NCI-H446 (cell line): ENCODE results near the gene LILRA6.
"Not testable (repeated sequence)": the region's sequence is repeated elsewhere in the genome, so short reads cannot be mapped to it uniquely, and the experiment has no call there.

ENCODE experiments used
- DNase-seq, 2 experiments: peaks; one replicate each; lab custom pipeline; 2025; lab: John Stamatoyannopoulos, UW

The LILRA6 gene

DNA sequence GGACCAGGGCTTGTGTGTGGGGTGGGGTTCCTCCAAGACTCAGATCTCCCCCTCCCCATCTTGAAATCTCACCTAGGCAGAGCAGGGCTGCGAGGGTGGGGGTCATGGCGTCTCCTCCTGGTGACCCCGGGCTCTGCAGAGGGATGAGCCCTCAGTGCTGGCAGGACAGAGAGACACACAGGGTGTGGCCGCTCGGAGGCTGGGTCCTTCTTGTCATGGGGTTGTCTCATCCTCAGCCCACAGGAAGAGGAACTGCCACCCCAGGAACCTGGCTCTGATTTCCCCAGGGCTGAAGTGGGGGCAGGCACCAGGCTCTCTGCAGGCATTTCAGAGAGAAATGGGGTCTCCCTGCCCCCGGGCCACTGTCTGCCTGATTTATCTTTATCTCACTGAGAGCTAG, at the start of gene LILRA6:
TSS of gene LILRA6 (minus strand) at position 145 of the 400 bp plus-strand sequence.
- not testable (repeated sequence) for DNase-seq

DNA sequence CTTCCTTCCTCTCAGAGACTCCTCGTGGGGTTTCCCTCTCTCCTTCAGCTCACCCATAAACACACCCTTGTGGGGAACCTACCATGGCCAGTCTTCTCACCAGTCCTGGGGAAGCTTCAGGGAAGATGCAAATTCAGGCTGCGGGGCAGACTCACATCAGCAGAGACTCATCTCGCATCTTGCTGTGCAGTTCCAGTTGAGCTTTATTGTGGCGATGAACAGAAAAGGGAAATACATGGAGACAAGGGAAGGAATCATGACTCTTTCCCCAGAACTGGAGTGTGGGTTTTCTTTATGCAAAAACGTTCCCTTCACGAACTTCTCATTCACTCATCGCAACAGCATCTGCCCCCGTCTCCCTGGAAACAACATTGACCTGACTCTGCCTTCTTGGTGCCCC, 46.6 kb upstream of the LILRA6 start:
- not testable (repeated sequence) for DNase-seq

DNA sequence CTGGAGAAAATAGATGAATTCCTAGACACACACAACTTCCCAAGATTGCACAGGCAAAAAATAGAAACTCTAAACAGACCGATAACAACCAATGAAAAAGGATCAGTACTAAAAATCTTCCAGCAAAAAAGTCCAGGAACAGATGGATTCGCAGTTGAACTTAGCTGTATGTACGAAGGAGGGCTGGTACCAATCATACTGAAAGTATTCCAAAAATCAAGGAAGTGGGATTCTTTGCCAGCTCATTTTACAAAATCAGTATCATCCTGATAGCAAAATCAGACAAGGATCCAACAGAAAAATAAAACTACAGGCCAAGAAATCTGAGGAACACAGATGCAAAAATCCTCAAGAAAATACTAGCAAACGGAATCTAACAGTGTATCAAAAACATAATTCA, 44.9 kb upstream of the LILRA6 start:
- DNase-seq = no peak

DNA sequence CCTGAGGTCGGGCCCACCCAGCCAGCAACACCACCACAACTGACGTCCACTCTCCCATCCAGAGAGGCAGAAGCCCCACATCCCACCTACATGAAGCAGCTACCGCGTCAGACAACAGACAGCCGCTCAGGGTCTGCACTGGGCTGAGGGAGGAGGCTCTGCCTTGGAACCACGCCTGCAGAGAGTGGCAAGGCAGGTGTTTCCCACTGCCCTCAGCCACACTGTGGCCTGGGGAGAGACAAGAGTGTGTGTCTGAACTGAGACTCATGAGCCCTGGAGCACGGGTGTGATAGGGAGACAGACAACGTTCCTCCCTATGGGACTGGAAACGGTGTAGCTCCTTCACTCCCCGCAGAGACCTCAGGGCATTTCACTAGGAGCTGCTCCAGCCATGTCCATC, 43.7 kb upstream of the LILRA6 start:
- DNase-seq = not testable (repeated sequence)

DNA sequence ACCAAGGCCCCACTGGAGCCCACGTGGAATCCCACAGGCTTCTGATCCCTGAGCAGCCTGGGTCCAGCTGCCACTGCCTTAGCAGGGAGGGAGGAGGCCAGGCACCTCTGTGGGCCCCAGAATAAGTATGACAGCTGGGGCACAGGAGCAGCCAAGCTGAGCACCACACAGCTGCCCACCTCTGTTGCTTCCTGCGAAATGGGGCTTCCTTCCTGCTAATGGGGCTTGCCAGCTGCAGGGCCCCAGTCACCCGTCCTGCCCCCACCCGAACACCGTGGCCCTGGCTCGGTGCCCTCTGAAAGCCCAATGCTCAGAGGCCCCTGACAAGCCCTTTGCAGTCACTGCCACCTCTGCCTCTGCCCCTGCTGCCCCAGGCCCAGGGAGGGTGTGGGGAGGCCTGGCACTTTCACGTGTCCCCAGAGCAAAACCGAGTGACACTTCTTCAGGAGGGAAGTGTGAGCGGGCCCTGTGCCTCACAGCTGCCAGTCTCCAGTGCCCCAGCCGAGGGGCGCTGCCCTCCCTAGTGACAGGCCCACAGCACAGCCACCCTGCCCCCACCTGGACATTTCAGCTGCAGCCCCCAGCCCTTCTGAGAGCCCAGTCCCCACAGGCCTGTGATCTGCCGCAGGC, 43.0 kb upstream of the LILRA6 start:
- not testable (repeated sequence) for DNase-seq

DNA sequence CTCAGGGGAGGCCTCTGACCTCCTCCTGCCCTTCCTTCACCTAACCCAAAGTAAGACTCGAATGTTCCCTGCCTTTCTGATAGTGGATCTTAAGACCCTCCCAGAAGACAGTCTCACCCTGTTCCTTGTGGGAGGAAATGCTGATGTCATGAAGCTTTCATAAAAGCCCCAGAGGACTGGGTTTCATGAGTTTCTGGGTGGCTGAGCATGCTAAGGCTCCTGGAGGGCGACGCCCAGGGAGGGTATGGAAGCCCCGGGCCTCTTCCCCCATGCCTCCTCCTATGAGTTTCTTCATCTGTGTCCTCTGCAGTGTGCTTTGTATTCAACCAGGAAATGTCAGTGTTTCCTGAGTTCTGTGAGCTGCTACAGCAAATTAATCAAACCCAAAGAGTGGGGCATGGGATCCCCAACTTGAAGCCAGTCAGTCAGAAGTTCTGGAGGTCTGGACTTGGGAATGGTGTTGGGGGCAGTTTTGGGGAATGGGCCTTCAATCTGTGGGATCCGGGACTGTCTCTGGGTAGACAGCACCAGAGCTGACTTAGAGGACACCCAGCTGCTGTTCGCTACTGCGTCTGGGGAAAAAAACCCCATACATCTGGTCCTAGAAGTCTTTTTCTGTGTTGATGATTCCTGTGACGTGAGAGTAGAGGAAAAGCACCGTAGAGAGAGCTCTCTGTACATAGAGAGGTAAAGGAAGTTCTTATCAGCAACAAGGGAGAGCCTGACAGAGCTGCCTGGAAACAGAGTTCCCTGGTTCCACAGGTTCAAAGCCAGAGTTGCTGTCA, 40.3 kb upstream of the LILRA6 start:
- no peak for DNase-seq

DNA sequence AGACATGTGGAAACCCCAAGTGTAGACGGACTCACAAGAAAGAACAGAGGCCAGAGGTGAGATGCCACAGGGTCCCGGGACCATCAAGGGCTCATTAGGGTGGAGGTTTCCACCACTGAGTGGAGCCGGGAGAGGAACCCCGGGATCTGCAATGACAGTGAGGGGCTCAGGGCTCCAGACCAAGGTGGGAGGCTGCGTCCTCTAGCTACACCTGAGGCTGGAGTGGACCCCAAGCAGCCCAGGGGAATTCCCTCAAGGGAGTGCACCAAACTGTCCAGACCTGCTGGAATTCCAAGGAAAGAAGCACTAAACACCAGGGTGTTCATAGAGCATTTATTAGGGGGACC, 39.1 kb upstream of the LILRA6 start:
- not testable (repeated sequence) for DNase-seq

DNA sequence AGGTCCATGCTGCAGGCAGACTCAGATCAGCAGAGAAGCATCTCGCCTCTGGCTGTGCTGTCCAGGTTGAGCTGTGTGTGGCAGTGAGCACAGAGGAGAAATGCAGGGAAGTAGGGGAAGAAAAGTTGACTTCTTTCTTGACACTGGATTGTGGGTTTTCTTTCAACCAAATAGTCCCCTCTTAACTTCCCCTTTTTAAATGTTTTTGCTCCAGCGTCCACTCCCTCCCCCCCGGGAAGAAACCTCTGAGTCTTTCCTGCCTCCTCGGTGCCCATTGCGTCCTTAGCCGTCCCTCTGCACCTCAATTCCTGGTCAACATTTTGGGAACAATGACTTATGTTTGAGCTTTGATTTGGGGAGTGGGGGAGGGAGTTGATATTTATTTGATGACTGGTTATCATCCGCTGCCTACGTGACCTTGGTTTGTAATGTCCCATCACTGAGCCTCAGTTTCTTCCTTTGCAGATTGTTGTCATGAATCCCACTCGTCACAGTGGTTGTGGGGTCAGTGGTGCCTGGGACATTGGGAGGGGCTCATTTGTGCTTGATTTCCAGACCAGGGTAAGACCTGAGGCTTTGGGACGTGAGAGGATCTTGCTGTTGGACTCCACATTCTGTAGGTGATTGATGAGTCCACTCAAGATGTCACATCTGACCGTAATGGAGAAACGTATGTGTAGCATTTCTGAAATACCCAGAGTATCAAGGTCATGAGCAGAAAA, 38.6 kb upstream of the LILRA6 start, which contains the start of gene LILRB2:
TSS of gene LILRB2 (minus strand) at position 104 of the 722 bp plus-strand sequence. CDS start 614 bp downstream, outside the sequence.
- no peak for DNase-seq

DNA sequence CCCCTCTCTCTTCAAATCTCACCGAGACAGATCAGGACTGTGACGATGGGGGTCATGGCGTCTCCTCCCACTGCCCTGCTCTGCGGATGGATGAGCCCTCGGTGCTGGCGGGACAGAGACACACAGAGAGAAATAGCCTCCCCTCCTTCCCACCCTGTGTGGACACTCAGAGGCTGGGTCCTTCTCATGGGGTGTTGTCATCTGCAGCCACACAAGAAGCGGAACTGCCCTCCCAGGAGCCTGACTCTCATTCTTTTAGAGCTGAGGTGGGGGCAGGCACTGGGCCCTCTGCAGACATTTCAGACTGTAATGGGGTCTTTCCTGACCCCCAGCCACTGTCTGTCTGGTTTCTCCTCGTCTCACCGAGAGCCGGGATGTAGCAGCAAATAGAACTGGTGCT, 37.9 kb upstream of the LILRA6 start:
- not testable (repeated sequence) for DNase-seq

DNA sequence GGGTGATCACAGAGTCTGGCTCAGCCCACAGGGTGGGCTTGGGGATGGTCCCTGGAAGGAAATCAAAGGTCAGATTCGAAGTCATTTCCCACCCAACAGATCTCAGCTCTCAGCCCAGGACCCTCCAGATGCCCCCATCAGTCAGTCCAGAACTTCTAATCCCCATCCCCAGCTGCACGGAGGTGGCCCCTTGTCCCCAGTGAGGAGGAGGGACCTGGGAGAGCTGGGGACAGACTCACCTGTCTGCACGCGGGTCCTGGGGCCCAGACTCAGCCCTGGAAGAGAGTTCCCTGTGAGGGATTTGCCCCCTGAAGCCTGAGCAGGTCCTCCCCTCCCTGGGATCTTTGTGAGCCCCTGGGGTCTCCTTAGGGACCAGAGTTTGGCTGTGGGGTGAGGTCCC, 37.4 kb upstream of the LILRA6 start:
- not testable (repeated sequence) for DNase-seq

DNA sequence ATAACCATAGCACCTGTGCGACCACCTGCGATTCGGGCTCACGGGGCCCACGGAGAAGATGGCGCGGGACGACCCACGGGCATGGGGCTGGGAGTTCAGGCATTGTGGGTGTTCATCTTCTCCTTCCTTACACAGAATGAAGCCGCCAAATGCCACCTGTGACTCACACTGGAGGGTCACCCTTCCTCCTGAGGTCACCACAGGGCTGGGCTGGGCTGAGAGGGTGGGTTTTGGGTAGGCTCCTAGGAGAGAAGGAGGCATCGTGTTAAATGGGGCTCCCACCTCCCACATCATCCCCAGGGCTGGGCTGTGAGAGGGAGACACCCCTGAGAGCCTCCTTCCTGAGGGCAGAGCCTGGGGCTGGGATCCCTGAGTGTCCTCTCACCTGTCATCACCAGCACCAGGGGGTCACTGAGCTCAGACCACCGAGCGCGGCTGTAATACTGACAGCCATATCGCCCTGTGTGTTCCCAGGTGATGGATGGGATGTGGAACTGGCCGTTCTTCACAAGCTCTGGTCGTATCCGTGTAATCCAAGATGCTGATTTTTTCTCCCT, 36.9 kb upstream of the LILRA6 start:
- DNase-seq = no peak

DNA sequence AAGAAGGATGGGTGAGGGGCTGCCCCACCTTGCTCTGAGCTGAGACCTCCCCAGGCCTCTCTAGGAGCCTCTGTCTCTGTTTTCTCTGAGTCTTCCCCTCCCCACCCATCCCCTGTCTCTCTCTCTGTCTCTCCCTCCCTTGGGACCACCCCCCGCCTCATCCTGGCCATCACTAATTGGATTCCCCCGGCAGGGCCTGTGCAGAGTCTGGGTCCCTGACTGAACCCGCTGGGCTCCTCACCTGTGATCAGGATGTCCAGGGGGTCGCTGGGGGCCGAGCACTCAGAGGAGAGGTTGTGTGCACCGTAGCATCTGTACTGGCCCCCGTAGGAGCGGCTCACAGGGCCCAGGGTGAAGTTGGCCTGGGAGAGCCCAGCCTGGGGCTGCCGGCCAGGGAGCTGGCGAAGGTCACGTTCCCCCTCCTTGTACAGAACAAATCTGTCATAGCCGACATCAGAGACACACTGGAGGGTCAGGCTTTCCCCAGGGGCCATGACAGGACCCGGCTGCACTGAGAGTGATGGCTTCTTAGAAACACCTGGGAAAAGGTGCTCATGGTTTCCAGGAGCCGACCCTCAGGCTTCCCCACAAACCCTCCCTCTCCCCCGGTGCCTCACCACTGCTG, 36.1 kb upstream of the LILRA6 start:
- not testable (repeated sequence) for DNase-seq

DNA sequence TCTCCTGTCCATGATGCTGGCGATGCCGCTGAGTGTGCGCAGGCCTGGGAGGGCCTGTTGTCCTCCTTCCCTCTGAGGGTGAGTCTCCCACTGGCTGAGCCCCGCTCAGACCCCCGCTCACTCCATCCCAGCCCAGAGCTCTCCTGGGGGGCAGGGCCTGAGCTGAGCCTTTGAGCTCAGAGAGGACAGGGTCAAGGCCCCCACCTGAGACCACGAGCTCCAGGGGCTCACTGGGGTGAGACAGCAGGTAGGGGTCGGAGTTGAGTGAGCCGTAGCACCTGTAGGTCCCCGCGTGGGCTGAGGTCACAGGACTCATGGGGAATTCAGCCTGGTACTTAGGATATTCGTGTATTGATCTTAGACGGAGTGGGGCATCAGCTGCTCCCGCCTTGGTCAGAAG, 35.5 kb upstream of the LILRA6 start:
- DNase-seq = not testable (repeated sequence)

DNA sequence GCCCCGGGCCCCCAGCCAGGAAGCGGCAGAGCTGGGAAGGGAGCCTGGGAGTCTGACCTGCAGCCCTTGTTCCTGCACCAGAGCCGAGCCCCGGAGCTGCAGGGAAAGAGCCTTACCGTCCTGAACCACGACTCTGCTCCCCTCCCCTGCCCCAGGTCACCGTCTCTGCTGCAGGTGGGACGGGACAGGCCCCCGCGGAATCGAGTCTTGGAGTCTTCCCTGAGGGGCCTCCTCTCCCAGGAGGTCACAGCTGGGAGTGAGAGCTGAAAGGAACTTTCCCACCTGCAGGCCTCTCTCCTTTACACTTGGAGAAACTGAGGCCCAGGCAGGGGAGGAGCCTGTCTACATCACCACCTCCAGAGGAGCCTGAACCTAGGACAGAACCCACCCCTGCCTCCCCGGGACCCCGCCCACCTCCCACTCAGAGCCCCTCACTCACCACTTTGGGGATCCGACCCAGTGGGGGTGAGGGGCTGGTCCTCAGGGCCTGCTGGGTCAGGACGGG, 34.6 kb upstream of the LILRA6 start:
- not testable (repeated sequence) for DNase-seq

DNA sequence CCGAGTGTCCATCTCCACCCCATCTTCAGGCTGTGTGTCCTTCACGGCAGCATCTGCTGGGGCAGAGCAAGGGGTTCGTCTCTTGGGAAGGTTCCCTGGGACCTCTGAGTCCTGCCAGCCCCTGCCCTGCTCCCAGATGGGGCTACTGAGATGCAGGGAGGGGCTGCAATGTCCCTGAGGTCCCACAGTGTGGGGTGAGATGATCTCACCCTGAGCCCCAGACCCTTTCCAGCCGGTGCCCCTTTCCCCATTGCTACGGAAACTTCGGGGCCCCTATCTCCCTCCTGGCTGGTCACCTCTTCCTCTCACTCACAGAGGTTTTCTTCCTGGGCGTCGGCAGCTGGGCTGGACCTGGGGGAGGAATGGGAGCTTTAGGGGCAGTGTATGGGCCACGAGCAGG, 33.4 kb upstream of the LILRA6 start:
- no peak for DNase-seq

DNA sequence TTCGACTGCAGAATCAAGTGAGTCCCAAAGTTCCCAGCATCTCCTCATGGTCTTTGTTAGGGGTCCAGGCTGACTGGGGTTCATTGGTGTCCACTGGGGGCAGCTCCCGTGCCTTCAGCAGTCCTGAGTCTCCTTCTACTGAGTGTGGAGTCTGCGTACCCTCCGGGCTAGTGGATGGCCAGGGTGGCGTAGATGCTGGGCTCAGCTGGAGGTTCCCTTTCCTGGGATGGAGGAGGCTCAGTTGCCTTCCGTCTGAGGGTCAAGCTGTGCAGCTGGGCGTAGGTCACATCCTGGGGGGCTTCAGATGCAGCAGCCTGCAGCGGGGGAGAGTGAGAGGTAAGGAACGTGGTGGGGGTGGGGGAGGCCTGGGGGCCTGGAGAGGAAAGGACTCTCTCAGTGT, 31.9 kb upstream of the LILRA6 start:
- not testable (repeated sequence) for DNase-seq

DNA sequence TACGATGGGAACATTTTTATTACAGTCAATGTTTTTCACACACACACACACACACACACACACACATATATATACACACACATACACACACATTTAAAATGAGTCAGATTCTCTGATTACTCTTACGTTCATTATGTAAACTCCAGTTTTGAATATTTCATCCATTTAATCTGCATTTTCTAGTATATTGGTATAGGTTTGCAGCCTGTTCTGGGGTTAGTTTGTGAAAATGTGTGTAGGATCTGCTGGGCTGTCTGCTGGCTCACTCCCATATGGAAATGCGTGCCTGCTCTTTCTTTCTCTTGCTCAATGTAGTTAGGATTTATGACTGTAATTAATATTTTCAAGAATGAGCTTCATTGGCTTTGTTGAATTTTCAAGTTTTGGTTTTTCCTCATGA, 31.2 kb upstream of the LILRA6 start:
- DNase-seq = no peak

DNA sequence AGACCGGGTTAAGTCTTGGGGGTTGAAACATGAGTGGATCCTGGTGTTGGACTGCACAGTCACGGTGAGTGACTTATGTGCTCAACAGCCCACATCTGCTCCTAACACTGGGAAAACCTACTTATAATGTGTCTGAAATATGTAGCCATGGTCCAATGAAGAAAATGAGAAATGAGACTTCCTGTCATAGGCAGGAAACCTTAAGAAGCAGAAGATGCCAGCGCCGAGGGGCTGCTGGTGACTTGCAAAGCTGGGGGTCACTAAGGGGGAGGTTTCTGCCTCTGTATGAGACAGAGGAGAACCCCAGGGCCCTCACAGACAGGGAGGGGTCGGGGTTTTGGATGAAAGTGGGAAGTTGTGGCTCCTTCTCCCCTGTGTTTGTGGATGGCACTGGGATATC, 29.6 kb upstream of the LILRA6 start:
- not testable (repeated sequence) for DNase-seq

DNA sequence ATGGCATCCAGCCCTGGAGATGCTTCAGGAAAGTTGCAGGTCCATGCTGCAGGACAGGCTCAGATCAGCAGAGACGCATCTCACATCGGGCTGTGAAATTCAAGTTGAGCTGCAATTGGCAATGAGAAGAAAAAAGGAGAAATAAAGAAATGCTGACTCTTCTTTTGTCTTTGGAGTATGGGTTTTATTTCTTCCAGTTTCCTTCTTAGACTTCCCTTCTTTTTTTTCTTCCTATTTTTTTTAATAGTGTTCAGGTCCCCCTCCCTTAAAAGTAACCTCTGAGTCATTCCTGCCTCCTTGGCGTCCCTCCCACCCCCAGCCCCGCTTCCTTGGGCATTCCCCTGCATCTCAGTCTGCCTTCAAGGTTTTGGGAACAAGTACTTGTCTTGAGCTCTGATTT, 29.0 kb upstream of the LILRA6 start:
- DNase-seq = not testable (repeated sequence)

DNA sequence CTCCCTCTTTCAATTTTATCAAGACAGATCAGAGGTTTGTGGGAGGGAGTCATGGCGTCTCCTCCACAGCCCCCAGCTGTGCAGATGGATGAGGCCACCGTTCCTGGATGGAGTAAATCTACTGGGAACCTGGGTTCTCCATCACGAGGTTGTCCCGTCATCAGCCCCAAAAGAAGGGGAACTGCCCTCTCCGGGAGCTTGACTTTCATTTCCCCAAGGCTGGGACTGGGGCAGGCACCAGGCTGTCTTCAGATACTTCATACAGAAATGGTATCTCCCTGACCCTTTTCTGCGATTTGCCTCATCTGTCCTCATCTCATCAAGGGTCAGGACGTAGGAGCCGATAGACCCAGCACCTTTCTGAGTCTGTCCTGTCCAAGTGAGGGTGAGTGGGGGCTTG, 28.5 kb upstream of the LILRA6 start:
- DNase-seq = no peak

DNA sequence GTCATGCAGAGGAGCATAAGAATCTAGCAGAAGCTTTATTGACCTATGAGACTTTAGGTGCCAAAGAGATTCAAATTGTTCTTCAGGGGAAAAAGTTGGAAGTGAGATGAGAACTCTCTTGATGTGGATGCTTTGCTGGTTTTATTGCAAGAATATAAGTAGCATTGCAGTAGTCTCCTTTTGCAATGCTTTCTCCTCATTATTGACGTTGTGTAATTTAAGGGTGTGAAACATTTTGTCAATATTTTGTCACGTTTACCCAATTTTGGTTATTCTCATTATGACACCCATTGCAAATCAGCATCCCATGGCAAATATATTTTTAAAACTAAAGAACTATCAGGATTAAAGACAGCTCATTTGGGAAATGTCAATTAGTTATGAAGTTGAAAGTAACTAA, 26.3 kb upstream of the LILRA6 start:
- DNase-seq = no peak

DNA sequence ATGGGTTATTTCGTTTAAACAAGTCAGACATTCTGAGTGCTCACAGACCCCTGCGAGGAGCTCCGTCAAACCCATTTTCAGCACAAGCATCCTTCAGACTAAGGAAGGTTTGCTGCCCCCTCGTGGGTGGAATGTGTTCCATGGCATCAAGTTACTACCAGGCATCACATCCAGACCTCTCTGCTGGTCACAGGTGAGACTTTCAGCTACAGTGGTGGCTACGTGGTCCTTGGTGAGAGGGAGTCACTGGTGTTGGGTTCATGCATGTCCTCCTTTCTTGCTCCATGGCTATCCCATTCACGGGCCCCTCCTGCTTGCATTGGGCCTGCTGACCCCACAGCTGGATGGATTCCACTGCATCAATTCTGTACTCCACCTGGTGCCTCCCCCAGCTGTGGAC, 23.5 kb upstream of the LILRA6 start:
- peak; percentile 39 to 65 for DNase-seq
